GM18505 (cell line): ENCODE measurements around the gene IPO4.

ENCODE experiments used
- ATAC-seq: cut with Tn5 transposase; IDR thresholded peaks from one replicate; pipeline ENCODE4 v1.9.1; 2021; ENCODE audit not compliant: unreplicated experiment
- POLR2A ChIP-seq: IDR thresholded peaks from 4 replicates; pipeline ENCODE4 v1.6.1; 2011; ENCODE audit warnings: borderline replicate concordance; ENCODE audit not compliant: insufficient read depth, insufficient read length; ENCODE audit errors: extremely low read depth

IPO4 gene

DNA sequence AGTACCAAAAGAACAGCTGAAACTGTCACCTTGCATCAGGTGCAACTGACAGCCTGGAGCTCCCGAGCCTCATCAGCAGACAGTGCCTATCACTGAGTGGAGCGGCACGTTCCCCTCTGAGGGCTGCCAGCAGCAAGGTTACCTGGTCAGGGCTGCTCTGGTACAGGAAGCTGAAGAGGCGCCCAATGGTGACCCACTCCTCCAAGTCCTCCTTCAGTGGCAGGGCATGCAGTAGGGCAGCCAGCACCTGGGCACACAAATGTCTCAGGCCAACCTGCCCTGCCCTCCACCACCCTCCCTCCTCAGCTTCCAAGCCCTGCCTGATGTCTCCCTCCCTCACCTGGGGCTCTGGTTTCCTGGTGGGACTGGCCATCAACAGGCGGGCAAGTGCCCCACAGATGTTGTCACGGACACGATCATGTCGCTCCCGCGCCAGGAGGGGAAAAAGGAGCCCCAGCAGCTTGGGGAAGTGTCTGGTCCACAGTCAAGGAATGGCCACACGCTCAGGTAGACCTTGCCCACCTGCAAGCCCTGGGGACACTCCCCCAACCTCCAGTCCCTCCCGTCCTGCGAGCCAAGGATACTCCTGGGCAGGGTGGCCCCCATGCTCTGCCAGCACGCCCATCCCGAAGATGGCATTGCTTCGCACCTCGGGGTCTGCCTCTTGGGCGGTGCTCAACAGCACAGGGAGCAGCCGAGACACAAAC, 7.1 kb downstream of the IPO4 start:
- TF ChIP-seq POLR2A, result peak; percentile 44
- no peak for ATAC-seq

GRCh38 chr14:24179961-24180796, 8.4 kb downstream of the IPO4 start:
- TF ChIP-seq POLR2A, result no peak
- no peak for ATAC-seq

- ATAC-seq, result no peak
- no peak for TF ChIP-seq POLR2A
Observed at GRCh38 chr14:24179294-24179960, 9.2 kb downstream of the IPO4 start.

GRCh38 chr14:24178399-24179178, 10.0 kb downstream of the IPO4 start:
- no peak for ATAC-seq
- no peak for TF ChIP-seq POLR2A

DNA sequence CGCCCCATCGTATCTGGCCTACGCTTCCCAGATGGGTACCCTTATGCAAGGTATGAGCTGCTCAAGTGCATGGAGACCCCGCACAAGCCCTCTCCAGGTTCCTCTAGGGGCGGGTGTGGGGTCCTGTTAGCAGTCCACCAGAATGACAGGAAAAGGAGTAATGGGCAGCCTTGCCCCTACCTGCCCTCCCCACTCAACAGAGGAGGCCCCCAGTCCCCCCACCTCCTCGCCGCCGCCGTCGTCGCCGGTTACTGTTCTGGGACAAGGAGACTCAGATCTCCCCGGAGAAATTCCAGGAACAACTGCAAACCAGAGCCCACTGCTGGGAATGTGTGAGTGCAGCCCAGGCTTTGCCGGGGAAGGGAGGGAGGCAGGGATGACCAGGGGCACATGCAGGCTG, 10.7 kb downstream of the IPO4 start:
- ATAC-seq, result no peak

GRCh38 chr14:24177041-24177825, 11.4 kb downstream of the IPO4 start:
- no peak for TF ChIP-seq POLR2A

More for the DNA sequence above, 10.7 kb downstream of the IPO4 start:
- TF ChIP-seq POLR2A, result no peak

GRCh38 chr14:24176599-24176998, 12.0 kb downstream of the IPO4 start:
- no peak for TF ChIP-seq POLR2A
- ATAC-seq, result no peak

More at GRCh38 chr14:24177041-24177825, 11.4 kb downstream of the IPO4 start:
- ATAC-seq, result no peak

GRCh38 chr14:24172871-24173281, 15.7 kb downstream of the IPO4 start:
- no peak for ATAC-seq
- TF ChIP-seq POLR2A, result no peak

DNA sequence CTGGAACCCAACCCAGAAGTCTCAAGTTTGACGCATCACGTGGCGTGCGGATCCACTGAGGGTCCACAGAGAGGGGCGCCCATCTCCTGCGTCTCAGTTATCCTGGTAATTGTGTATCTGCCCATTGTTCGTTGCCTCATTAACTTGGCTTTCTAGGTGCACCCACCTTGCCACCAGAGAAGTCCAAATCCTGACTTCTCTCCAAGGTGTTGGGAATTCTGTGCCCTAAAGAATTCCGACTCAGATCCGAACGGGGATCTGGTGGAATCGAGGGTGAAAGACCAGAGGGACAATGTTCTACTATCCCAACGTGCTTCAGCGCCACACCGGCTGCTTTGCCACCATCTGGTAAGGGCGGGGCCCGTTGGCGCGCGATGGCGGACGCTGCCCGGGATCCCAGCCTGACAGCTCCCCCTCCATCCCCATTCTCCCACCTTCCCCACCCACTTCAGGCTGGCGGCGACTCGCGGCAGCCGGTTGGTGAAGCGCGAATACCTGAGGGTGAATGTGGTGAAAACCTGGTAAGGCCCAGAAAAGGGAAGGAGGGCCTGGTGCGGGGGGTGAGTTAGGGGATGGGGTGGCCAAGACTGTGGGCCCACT, 16.3 kb downstream of the IPO4 start:
- no peak for TF ChIP-seq POLR2A
- no peak for ATAC-seq

GRCh38 chr14:24171422-24172260, 17.0 kb downstream of the IPO4 start, which contains the start of gene REC8:
TSS of gene REC8 (plus strand) at chr14:24172080. CDS start at chr14:24172553, 473 bp downstream.
- ATAC-seq, result peak; percentile 83
- TF ChIP-seq POLR2A, result peak; percentile 44

GRCh38 chr14:24167469-24168114, 21.0 kb downstream of the IPO4 start:
- ATAC-seq, result no peak
- TF ChIP-seq POLR2A, result no peak

DNA sequence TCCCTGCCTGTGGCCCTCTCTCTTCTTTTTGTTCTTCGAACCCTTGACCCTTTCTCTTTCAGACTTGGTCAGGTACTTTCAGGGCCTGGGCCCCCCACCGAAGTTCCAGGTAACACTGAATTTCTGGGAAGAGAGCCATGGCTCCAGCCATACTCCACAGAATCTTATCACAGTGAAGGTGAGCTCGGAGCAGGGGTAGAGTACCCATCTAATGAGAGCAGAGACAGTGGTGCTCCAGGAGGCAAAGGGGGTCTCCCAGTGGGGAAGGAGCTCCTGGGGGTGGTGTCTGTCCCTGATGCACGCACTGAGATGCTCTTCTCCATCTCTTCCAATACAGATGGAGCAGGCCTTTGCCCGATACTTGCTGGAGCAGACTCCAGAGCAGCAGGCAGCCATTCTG, 22.8 kb downstream of the IPO4 start:
- TF ChIP-seq POLR2A, result peak; percentile 35

More for the DNA sequence above, 22.8 kb downstream of the IPO4 start:
- ATAC-seq, result no peak
